Subcutaneous abdominal adipose tissue (tissue), 5 donors: ENCODE results near the gene SLC25A52.

Experiments used
- H3K27ac ChIP-seq: one replicate; pipeline ENCODE4 v1.7.0; 2013; ENCODE audit warnings: low read depth, mild to moderate bottlenecking, inconsistent platforms, low read length, moderate library complexity
- H3K27me3 ChIP-seq, 5 donors: one replicate each; pipeline ENCODE4 v1.7.0; 2013; ENCODE audit warnings: low read length in 5 of 5, inconsistent platforms in 1 of 5; ENCODE audit not compliant: control insufficient read depth in 5 of 5, insufficient read depth in 4 of 5
- H3K36me3 ChIP-seq, 5 donors: one replicate each; pipeline ENCODE4 v1.7.0; 2013; ENCODE audit warnings: low read length in 5 of 5; ENCODE audit not compliant: control insufficient read depth in 5 of 5, insufficient read depth in 5 of 5
- H3K4me1 ChIP-seq, 5 donors: one replicate each; pipeline ENCODE4 v1.7.0; 2013; ENCODE audit warnings: low read length in 5 of 5, mild to moderate bottlenecking in 3 of 5, moderate library complexity in 1 of 5; ENCODE audit not compliant: control insufficient read depth in 5 of 5, insufficient read depth in 5 of 5
- H3K4me3 ChIP-seq, 5 donors: one replicate each; pipeline ENCODE4 v1.7.0; 2013; ENCODE audit warnings: low read length in 5 of 5, low read depth in 1 of 5
- H3K9ac ChIP-seq, 5 donors: one replicate each; pipeline ENCODE4 v1.7.0; 2013; ENCODE audit warnings: low read length in 5 of 5, mild to moderate bottlenecking in 4 of 5, moderate library complexity in 3 of 5
- H3K9me3 ChIP-seq, 5 donors: one replicate each; pipeline ENCODE4 v1.7.0; 2013; ENCODE audit warnings: low read length in 5 of 5; ENCODE audit not compliant: control insufficient read depth in 5 of 5
- donor health status: healthy.
- donor health status: healthy.
- donor health status: healthy.
- donor health status: healthy.
- donor health status: healthy.

SLC25A52 gene

DNA sequence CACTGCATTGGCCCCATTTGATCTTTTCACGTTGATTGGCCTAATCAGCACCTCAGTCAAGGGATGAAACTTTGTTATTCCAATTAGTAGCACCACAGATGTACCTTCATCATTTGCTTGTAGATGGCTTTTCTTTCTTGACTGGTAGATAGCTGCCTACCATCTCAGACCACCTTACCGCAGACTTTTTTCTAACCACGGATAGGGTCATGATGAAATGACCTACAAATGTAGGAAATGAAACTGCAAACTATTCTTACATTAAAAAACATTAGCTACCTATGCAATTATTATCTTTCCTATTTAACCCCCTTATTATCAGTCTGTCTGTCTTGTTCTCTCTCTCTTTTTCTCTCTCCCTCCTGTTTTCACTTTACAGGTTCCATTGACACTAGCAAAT lies 22.4 kb upstream of the SLC25A52 start:
- Histone ChIP-seq H3K27ac (no peak overlapping the region), H3K9ac (no peak overlapping the region), H3K27me3 (no peaks in the 10 kb centered on the region), H3K4me3 (no peak overlapping the region), H3K36me3 (no peaks in the 10 kb centered on the region), H3K4me1 (no peaks in the 10 kb centered on the region), H3K9me3 (peaks cover 3 to 19% (median 14%) of the 10 kb centered on the region in 5 donors)

DNA sequence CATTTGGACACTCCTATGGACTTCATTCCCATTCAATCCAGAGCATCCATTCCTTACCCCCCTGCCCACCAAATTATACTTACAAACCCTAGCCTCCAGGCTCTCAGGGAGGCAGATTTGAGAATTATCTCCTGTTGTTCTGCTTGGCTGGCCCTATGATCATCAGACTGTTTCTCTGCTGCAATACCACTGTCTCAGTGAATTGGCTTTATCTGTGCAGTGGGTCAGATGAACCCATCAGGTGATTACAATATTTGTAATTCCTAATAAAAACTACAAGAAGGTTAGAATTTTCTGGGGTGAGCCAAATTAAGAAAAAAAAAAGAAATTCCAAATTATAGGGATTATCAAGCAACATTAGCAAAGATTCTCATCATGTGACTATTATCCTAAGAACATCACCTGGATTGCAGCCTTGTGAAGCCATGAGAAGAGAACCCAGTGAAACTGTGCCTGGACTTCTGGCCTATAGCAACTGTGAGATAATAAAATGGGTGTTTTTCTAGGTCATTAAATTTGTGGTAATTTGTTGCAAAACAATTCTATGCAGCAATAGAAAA lies 17.8 kb upstream of the SLC25A52 start:
- Histone ChIP-seq H3K27me3 (no peaks in the 10 kb centered on the region), H3K9me3 (peaks cover 5 to 25% (median 18%) of the 10 kb centered on the region in 5 donors), H3K4me1 (no peaks in the 10 kb centered on the region), H3K27ac (no peak overlapping the region), H3K4me3 (peak overlapping the region in 1 of 5 donors; percentile 23), H3K36me3 (no peaks in the 10 kb centered on the region), H3K9ac (no peak overlapping the region)

- Histone ChIP-seq H3K9ac (no peak overlapping the region), H3K4me3 (no peak overlapping the region), H3K36me3 (no peaks in the 10 kb centered on the region), H3K27me3 (no peaks in the 10 kb centered on the region), H3K9me3 (peaks cover 5 to 25% (median 18%) of the 10 kb centered on the region in 5 donors), H3K4me1 (no peaks in the 10 kb centered on the region), H3K27ac (no peak overlapping the region)
These were observed 15.4 kb upstream of the SLC25A52 start for GRCh38 chr18:31776093-31776492.

GRCh38 chr18:31774962-31775361 lies 14.3 kb upstream of the SLC25A52 start:
- H3K27me3 ChIP-seq, result no peaks in the 10 kb centered on the region
- no peak overlapping the region for H3K9ac ChIP-seq
- peaks cover 5 to 22% (median 18%) of the 10 kb centered on the region in 5 donors for H3K9me3 ChIP-seq
- H3K36me3 ChIP-seq, result no peaks in the 10 kb centered on the region
- H3K4me3 ChIP-seq, result no peak overlapping the region
- H3K27ac ChIP-seq, result no peak overlapping the region
- H3K4me1 ChIP-seq, result no peaks in the 10 kb centered on the region

- Histone ChIP-seq H3K36me3 (no peaks in the 10 kb centered on the region), H3K9me3 (peaks cover 5 to 17% (median 13%) of the 10 kb centered on the region in 5 donors), H3K27ac (no peak overlapping the region), H3K4me1 (no peaks in the 10 kb centered on the region), H3K27me3 (no peaks in the 10 kb centered on the region), H3K4me3 (no peak overlapping the region), H3K9ac (no peak overlapping the region)
These were observed 13.8 kb upstream of the SLC25A52 start for GRCh38 chr18:31774477-31774785.

- Histone ChIP-seq H3K4me3 (no peak overlapping the region), H3K9me3 (peaks cover 5 to 13% (median 11%) of the 10 kb centered on the region in 5 donors), H3K4me1 (no peaks in the 10 kb centered on the region), H3K36me3 (no peaks in the 10 kb centered on the region), H3K27me3 (no peaks in the 10 kb centered on the region), H3K27ac (no peak overlapping the region), H3K9ac (no peak overlapping the region)
These were observed 13.2 kb upstream of the SLC25A52 start for GRCh38 chr18:31773774-31774476.

GRCh38 chr18:31772699-31773098 lies 12.0 kb upstream of the SLC25A52 start:
- H3K9me3 ChIP-seq, result peaks cover 0 to 3% (median under 1%) of the 10 kb centered on the region in 5 donors
- H3K27ac ChIP-seq, result no peak overlapping the region
- H3K36me3 ChIP-seq, result no peaks in the 10 kb centered on the region
- H3K4me1 ChIP-seq, result no peaks in the 10 kb centered on the region
- H3K9ac ChIP-seq, result no peak overlapping the region
- H3K4me3 ChIP-seq, result no peak overlapping the region
- no peaks in the 10 kb centered on the region for H3K27me3 ChIP-seq

- Histone ChIP-seq H3K9ac (no peak overlapping the region), H3K36me3 (no peaks in the 10 kb centered on the region), H3K4me3 (no peak overlapping the region), H3K9me3 (no peaks in the 10 kb centered on the region), H3K27ac (no peak overlapping the region), H3K4me1 (no peaks in the 10 kb centered on the region), H3K27me3 (no peaks in the 10 kb centered on the region)
These were observed 10.4 kb downstream of the SLC25A52 start for GRCh38 chr18:31750273-31750672.

DNA sequence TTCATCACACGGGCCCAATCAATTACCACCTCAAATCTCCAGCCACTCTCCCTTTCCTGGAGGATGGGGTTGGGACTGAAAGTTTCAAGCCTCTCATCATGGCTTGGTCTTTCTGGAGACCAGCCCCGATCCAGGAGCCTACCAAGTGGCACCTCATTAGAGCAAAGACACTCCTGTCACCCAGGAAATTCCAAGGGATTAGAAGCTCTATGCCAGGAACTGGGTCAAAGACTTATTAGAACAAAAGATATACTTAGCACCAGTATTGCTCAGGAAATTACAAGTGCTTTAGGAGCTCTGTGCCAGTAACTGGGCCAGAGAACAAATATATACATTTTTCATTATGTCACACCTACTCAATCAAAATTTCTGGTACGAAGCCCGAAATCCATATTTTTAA lies 14.3 kb downstream of the SLC25A52 start:
- H3K27me3 ChIP-seq, result no peaks in the 10 kb centered on the region
- H3K36me3 ChIP-seq, result no peaks in the 10 kb centered on the region
- H3K4me1 ChIP-seq, result no peaks in the 10 kb centered on the region
- H3K27ac ChIP-seq, result no peak overlapping the region
- H3K9me3 ChIP-seq, result no peaks in the 10 kb centered on the region
- H3K4me3 ChIP-seq, result no peak overlapping the region
- H3K9ac ChIP-seq, result no peak overlapping the region

DNA sequence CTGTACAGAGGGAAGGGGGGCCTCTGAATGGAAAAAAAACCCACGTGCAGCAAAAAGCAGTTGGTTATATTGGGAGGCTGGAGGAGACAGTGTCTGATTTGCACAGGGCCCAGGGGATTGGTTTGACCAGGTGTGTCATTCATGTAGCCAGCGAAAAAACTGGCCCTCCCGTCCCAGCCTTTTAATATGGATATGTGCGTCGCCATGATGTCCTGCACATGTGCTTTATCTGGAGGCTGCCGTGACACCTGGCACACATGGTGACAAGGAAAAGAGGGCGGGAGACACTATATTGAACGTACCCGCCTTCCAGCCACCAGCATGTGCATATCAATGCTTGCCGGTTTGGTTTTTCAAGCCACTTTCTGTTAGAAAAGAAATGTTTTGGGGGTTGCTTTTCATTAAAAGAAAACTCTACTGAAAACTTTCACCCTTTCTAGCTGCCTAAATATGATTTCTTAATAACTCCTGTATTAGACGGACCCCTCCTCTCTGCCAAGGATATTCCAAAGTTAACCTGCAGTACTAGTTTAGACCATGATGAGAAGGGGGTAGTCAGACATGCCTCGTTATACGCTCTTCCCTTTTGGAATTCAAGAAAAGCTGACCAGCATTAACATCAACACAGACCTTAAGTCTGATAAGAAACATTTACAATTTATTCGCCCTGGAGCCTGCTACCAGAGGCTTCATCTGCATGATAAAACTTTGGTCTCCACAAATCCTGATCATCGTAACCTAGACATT lies 16.2 kb downstream of the SLC25A52 start:
- Histone ChIP-seq H3K4me3 (no peak overlapping the region), H3K9ac (no peak overlapping the region), H3K27me3 (no peaks in the 10 kb centered on the region), H3K4me1 (no peaks in the 10 kb centered on the region), H3K27ac (no peak overlapping the region), H3K36me3 (no peaks in the 10 kb centered on the region), H3K9me3 (no peaks in the 10 kb centered on the region)
